ENCODE measurements around the gene LBHD2.

The LBHD2 gene

GRCh38 chr14:103101257-103101962 is 17.4 kb downstream of the LBHD2 start:
- no peaks in the 10 kb centered on the region for H3K79me2 ChIP-seq (ENCODE audit: low read length)
- H3K9ac ChIP-seq (ENCODE audit: low read length): no peak overlapping the region
- no peak overlapping the region for H3K27ac ChIP-seq (ENCODE audit: low read length)
- H3K4me1 ChIP-seq (ENCODE audit: low read length): peaks cover 30% of the 10 kb centered on the region
- no peaks in the 10 kb centered on the region for H3K36me3 ChIP-seq (replicated peaks; ENCODE audit: low read depth, low read length)
- H3K27me3 ChIP-seq (ENCODE audit: low read depth, low read length): no peaks in the 10 kb centered on the region
- H3K4me2 ChIP-seq (ENCODE audit: low read length): no peak overlapping the region
- H3K9me3 ChIP-seq (ENCODE audit: insufficient read depth, low read length): no peaks in the 10 kb centered on the region
- H2AFZ ChIP-seq (ENCODE audit: low read depth, low read length): no peak overlapping the region
- TF ChIP-seq EZH2phosphoT487 (IDR thresholded peaks at IDR 0.05; ENCODE audit: low read depth) (no peak), CTCF (IDR thresholded peaks at IDR 0.05; ENCODE audit: low read depth, low read length) (no peak)
- H3K4me3 ChIP-seq (ENCODE audit: low read length): no peak overlapping the region
- H4K20me1 ChIP-seq (ENCODE audit: insufficient read depth, low read length): no peaks in the 10 kb centered on the region

- H3K79me2 ChIP-seq (ENCODE audit: low read length): no peaks in the 10 kb centered on the region
- TF ChIP-seq EZH2phosphoT487 (IDR thresholded peaks at IDR 0.05; ENCODE audit: low read depth): no peak
- no peak for TF ChIP-seq CTCF (IDR thresholded peaks at IDR 0.05; ENCODE audit: low read depth, low read length)
- H3K27ac ChIP-seq (ENCODE audit: low read length): no peak overlapping the region
- no peak overlapping the region for H3K9ac ChIP-seq (ENCODE audit: low read length)
- H4K20me1 ChIP-seq (ENCODE audit: insufficient read depth, low read length): no peaks in the 10 kb centered on the region
- no peak overlapping the region for H3K4me3 ChIP-seq (ENCODE audit: low read length)
- peaks cover 37% of the 10 kb centered on the region for H3K4me1 ChIP-seq (ENCODE audit: low read length)
- no peaks in the 10 kb centered on the region for H3K36me3 ChIP-seq (replicated peaks; ENCODE audit: low read depth, low read length)
- H2AFZ ChIP-seq (ENCODE audit: low read depth, low read length): no peak overlapping the region
- H3K4me2 ChIP-seq (ENCODE audit: low read length): no peak overlapping the region
- no peaks in the 10 kb centered on the region for H3K27me3 ChIP-seq (ENCODE audit: low read depth, low read length)
- no peaks in the 10 kb centered on the region for H3K9me3 ChIP-seq (ENCODE audit: insufficient read depth, low read length)
Observed at GRCh38 chr14:103101963-103102688, 18.1 kb downstream of the LBHD2 start.

GRCh38 chr14:103102689-103103260 is 18.8 kb downstream of the LBHD2 start:
- Histone ChIP-seq H3K79me2 (ENCODE audit: low read length) (no peaks in the 10 kb centered on the region), H3K9me3 (ENCODE audit: insufficient read depth, low read length) (no peaks in the 10 kb centered on the region), H3K9ac (ENCODE audit: low read length) (no peak overlapping the region), H3K4me1 (ENCODE audit: low read length) (peaks cover 43% of the 10 kb centered on the region), H3K4me2 (ENCODE audit: low read length) (no peak overlapping the region), H3K27ac (ENCODE audit: low read length) (no peak overlapping the region), H4K20me1 (ENCODE audit: insufficient read depth, low read length) (no peaks in the 10 kb centered on the region), H3K27me3 (ENCODE audit: low read depth, low read length) (no peaks in the 10 kb centered on the region), H3K4me3 (ENCODE audit: low read length) (no peak overlapping the region), H2AFZ (ENCODE audit: low read depth, low read length) (no peak overlapping the region), H3K36me3 (replicated peaks; ENCODE audit: low read depth, low read length) (no peaks in the 10 kb centered on the region)
- TF ChIP-seq EZH2phosphoT487 (IDR thresholded peaks at IDR 0.05; ENCODE audit: low read depth) (no peak), CTCF (IDR thresholded peaks at IDR 0.05; ENCODE audit: low read depth, low read length) (no peak)

Data from OCI-LY3 (cell line).